T-helper 2 cell treated with Interferon-gamma antibody and Interleukin-4, amounts not matched to agents 5 μg/mL and 100 μg/mL, for 36 hours (primary cell): ENCODE results near the gene ACKR4.
"Not testable (repeated sequence)": the region's sequence is repeated elsewhere in the genome, so short reads cannot be mapped to it uniquely, and the experiment has no call there.

ENCODE experiments used
- DNase-seq: peaks from one replicate; pipeline ENCODE4 v3.0.0; 2021; ENCODE audit warnings: low spot score
- H3K27ac Mint-ChIP-seq: one replicate; pipeline ENCODE4 v1.8.0; 2021; ENCODE audit warnings: mild to moderate bottlenecking, mixed read lengths
- H3K27me3 Mint-ChIP-seq: one replicate; pipeline ENCODE4 v1.8.0; 2021; ENCODE audit warnings: low read depth, mixed read lengths
- H3K36me3 Mint-ChIP-seq: one replicate; pipeline ENCODE4 v1.8.0; 2021; ENCODE audit warnings: low read depth, mixed read lengths
- H3K4me1 Mint-ChIP-seq: one replicate; pipeline ENCODE4 v1.8.0; 2021; ENCODE audit warnings: low read depth, mixed read lengths
- H3K4me3 Mint-ChIP-seq: one replicate; pipeline ENCODE4 v1.8.0; 2022; ENCODE audit warnings: mild to moderate bottlenecking, moderate library complexity, mixed read lengths
- H3K9me3 Mint-ChIP-seq: one replicate; pipeline ENCODE4 v1.8.0; 2021; ENCODE audit warnings: mixed read lengths

The ACKR4 gene

GRCh38 chr3:132637590-132637989 lies 40.5 kb downstream of the ACKR4 start:
- H3K4me1 Mint-ChIP-seq: peaks cover 2% of the 10 kb centered on the region
- H3K4me3 Mint-ChIP-seq: no peak overlapping the region
- DNase-seq: no peak
- no peaks in the 10 kb centered on the region for H3K9me3 Mint-ChIP-seq
- H3K27me3 Mint-ChIP-seq: no peaks in the 10 kb centered on the region
- H3K36me3 Mint-ChIP-seq: peaks cover 11% of the 10 kb centered on the region
- H3K27ac Mint-ChIP-seq: no peak overlapping the region

- Mint-ChIP-seq H3K27me3 (no peaks in the 10 kb centered on the region), H3K9me3 (no peaks in the 10 kb centered on the region), H3K4me1 (peaks cover 3% of the 10 kb centered on the region), H3K4me3 (no peak overlapping the region), H3K27ac (no peak overlapping the region), H3K36me3 (peaks cover 11% of the 10 kb centered on the region)
- no peak for DNase-seq
Observed at GRCh38 chr3:132638706-132639105, 41.6 kb downstream of the ACKR4 start.

- not testable (repeated sequence) for H3K36me3 Mint-ChIP-seq, DNase-seq, H3K27me3 Mint-ChIP-seq, H3K9me3 Mint-ChIP-seq, H3K4me1 Mint-ChIP-seq, H3K4me3 Mint-ChIP-seq, H3K27ac Mint-ChIP-seq
Observed at GRCh38 chr3:132641427-132641826, 44.4 kb downstream of the ACKR4 start.

GRCh38 chr3:132641837-132642538 lies 44.9 kb downstream of the ACKR4 start:
- DNase-seq: no peak
- Mint-ChIP-seq H3K36me3 (peaks cover 6% of the 10 kb centered on the region), H3K4me1 (peaks cover 3% of the 10 kb centered on the region), H3K9me3 (no peaks in the 10 kb centered on the region), H3K27me3 (no peaks in the 10 kb centered on the region), H3K27ac (no peak overlapping the region), H3K4me3 (no peak overlapping the region)

- no peak for DNase-seq
- Mint-ChIP-seq H3K27me3 (no peaks in the 10 kb centered on the region), H3K4me1 (peaks cover 3% of the 10 kb centered on the region), H3K36me3 (peaks cover 6% of the 10 kb centered on the region), H3K4me3 (no peak overlapping the region), H3K27ac (no peak overlapping the region), H3K9me3 (no peaks in the 10 kb centered on the region)
Observed at GRCh38 chr3:132642539-132642847, 45.4 kb downstream of the ACKR4 start.

- H3K9me3 Mint-ChIP-seq: no peaks in the 10 kb centered on the region
- H3K36me3 Mint-ChIP-seq: peaks cover 6% of the 10 kb centered on the region
- H3K4me1 Mint-ChIP-seq: peaks cover 3% of the 10 kb centered on the region
- no peaks in the 10 kb centered on the region for H3K27me3 Mint-ChIP-seq
- no peak for DNase-seq
- H3K4me3 Mint-ChIP-seq: no peak overlapping the region
- H3K27ac Mint-ChIP-seq: no peak overlapping the region
Observed at GRCh38 chr3:132643366-132643765, 46.3 kb downstream of the ACKR4 start.

GRCh38 chr3:132645058-132645457 lies 48.0 kb downstream of the ACKR4 start:
- DNase-seq: no peak
- Mint-ChIP-seq H3K27ac (no peak overlapping the region), H3K27me3 (no peaks in the 10 kb centered on the region), H3K4me3 (no peak overlapping the region), H3K4me1 (peaks cover 3% of the 10 kb centered on the region), H3K9me3 (no peaks in the 10 kb centered on the region), H3K36me3 (no peaks in the 10 kb centered on the region)

- H3K9me3 Mint-ChIP-seq: no peaks in the 10 kb centered on the region
- no peaks in the 10 kb centered on the region for H3K27me3 Mint-ChIP-seq
- H3K27ac Mint-ChIP-seq: no peak overlapping the region
- no peaks in the 10 kb centered on the region for H3K36me3 Mint-ChIP-seq
- DNase-seq: no peak
- no peak overlapping the region for H3K4me3 Mint-ChIP-seq
- H3K4me1 Mint-ChIP-seq: peaks cover 1% of the 10 kb centered on the region
Observed at GRCh38 chr3:132650153-132650552, 53.1 kb downstream of the ACKR4 start.
